ENCODE results near the gene MT1H. TPM values are rescaled to one million over a fixed set of nuclear protein-coding genes. Genes with fewer than 3 reads are reported as not detected.
"Not testable (repeated sequence)": the region's sequence is repeated elsewhere in the genome, so short reads cannot be mapped to it uniquely, and the experiment has no call there.

MT1H gene
- total RNA-seq, 1 donor, result not detected

DNA sequence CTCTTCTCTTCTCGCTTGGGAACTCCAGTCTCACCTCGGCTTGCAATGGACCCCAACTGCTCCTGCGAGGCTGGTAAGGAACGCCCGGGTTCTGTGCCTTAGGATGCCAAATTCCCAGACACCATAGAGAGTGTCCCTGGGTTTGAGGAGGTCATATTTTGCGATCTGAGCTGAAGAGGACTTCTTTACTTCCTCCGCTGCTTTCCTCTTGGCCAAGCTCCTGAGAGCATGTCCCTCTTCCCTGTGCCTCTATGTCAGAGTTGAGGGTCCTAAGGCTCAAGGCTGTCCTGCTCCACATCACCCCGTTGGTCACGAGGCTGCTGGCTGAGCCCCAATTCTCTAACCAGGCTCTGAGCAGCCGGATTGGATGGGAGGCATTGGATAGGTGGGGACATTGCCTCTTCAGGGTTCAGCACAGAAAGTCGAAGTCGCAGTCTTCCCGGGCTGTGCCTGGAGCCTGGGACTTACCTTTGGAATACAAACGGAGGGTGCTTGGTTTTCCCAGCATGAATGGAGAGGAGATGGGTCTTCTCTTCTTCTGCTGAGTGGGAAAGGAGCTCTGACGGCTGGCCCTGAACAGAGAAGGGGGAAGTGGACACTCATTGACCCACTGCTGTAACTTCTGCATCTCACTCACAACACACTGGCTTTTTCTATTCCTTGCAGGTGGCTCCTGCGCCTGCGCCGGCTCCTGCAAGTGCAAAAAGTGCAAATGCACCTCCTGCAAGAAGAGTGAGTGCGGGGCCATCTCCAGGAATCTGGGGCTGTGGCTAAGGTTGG, 416 bp downstream of the MT1H start:
- Histone ChIP-seq H4K20me1 (ENCODE audit: insufficient read depth, low read length) (no peaks in the 10 kb centered on the region), H3K9me3 (ENCODE audit: low read depth, low read length) (no peaks in the 10 kb centered on the region), H3K36me3 (ENCODE audit: insufficient read depth, low read length) (no peaks in the 10 kb centered on the region), H3K4me2 (ENCODE audit: insufficient read depth, low read length) (no peak overlapping the region), H3K27me3 (ENCODE audit: insufficient read depth, low read length) (peaks cover 50% of the 10 kb centered on the region), H3K79me2 (ENCODE audit: insufficient read depth, low read length) (no peaks in the 10 kb centered on the region), H3K4me1 (ENCODE audit: insufficient read depth, low read length) (peaks cover 4% of the 10 kb centered on the region), H3K4me3 (ENCODE audit: insufficient read depth, low read length) (no peak overlapping the region), H3K27ac (ENCODE audit: low read depth, low read length) (no peak overlapping the region), H2AFZ (ENCODE audit: low read length) (no peak overlapping the region)
- DNase-seq (ENCODE audit: insufficient read length, low spot score, missing footprints), result no peak
- TF ChIP-seq, protein P1, sequence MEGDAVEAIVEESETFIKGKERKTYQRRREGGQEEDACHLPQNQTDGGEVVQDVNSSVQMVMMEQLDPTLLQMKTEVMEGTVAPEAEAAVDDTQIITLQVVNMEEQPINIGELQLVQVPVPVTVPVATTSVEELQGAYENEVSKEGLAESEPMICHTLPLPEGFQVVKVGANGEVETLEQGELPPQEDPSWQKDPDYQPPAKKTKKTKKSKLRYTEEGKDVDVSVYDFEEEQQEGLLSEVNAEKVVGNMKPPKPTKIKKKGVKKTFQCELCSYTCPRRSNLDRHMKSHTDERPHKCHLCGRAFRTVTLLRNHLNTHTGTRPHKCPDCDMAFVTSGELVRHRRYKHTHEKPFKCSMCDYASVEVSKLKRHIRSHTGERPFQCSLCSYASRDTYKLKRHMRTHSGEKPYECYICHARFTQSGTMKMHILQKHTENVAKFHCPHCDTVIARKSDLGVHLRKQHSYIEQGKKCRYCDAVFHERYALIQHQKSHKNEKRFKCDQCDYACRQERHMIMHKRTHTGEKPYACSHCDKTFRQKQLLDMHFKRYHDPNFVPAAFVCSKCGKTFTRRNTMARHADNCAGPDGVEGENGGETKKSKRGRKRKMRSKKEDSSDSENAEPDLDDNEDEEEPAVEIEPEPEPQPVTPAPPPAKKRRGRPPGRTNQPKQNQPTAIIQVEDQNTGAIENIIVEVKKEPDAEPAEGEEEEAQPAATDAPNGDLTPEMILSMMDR (IDR thresholded peaks at IDR 0.05; ENCODE audit: extremely low read depth, low read depth, low read length), result no peak

DNA sequence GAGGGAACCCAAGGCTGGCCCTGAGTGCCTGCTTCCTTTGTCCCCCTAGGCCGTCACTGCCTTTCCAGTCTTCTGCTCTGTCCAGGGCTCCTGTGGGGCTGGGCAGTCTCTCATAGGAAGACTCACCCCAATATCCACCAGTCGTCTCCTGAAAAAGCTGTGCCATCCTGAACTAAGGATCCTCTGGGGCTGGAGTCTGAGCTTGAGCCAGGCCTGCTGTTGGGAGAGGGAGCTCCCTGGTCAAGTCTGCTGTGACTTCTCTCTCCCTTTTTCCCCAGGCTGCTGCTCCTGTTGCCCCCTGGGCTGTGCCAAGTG, 963 bp downstream of the MT1H start:
- H3K27me3 ChIP-seq (ENCODE audit: insufficient read depth, low read length), result peaks cover 51% of the 10 kb centered on the region

DNA sequence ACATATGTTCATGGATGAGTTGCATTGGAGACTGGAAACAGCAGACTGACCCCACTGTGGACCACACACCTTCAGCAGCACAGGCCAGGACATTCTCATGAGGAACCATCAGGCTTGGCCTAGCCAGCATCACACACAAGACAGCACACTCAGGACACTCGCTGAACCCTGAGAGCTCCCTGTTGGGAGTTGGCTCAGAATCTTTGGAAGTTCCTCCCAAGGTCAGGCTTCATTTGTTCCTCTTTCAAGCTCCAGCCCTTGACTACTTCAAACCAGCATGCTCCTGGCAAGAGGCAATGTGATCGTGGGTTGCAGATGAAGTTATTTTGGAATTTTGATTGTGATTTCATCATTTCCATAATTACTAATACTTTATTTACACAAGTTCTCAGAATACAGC, 2.1 kb downstream of the MT1H start:
- H3K27me3 ChIP-seq (ENCODE audit: insufficient read depth, low read length), result peaks cover 55% of the 10 kb centered on the region
- H3K4me3 ChIP-seq (ENCODE audit: insufficient read depth, low read length); H4K20me1 ChIP-seq (ENCODE audit: insufficient read depth, low read length); H3K4me2 ChIP-seq (ENCODE audit: insufficient read depth, low read length); H3K36me3 ChIP-seq (ENCODE audit: insufficient read depth, low read length); H3K79me2 ChIP-seq (ENCODE audit: insufficient read depth, low read length); H3K4me1 ChIP-seq (ENCODE audit: insufficient read depth, low read length); H3K27ac ChIP-seq (ENCODE audit: low read depth, low read length); H3K9me3 ChIP-seq (ENCODE audit: low read depth, low read length); H2AFZ ChIP-seq (ENCODE audit: low read length); DNase-seq (ENCODE audit: insufficient read length, low spot score, missing footprints): not testable (repeated sequence)

More for the DNA sequence above, 963 bp downstream of the MT1H start:
- H2AFZ ChIP-seq (ENCODE audit: low read length), result no peak overlapping the region
- TF ChIP-seq, protein P1 (IDR thresholded peaks at IDR 0.05; ENCODE audit: extremely low read depth, low read depth, low read length), result no peak
- no peaks in the 10 kb centered on the region for H3K36me3 ChIP-seq (ENCODE audit: insufficient read depth, low read length)
- no peak for DNase-seq (ENCODE audit: insufficient read length, low spot score, missing footprints)
- peaks cover 4% of the 10 kb centered on the region for H3K4me1 ChIP-seq (ENCODE audit: insufficient read depth, low read length)
- no peaks in the 10 kb centered on the region for H3K79me2 ChIP-seq (ENCODE audit: insufficient read depth, low read length)
- H3K4me3 ChIP-seq (ENCODE audit: insufficient read depth, low read length), result no peak overlapping the region
- no peak overlapping the region for H3K27ac ChIP-seq (ENCODE audit: low read depth, low read length)
- no peaks in the 10 kb centered on the region for H3K9me3 ChIP-seq (ENCODE audit: low read depth, low read length)
- no peak overlapping the region for H3K4me2 ChIP-seq (ENCODE audit: insufficient read depth, low read length)
- H4K20me1 ChIP-seq (ENCODE audit: insufficient read depth, low read length), result no peaks in the 10 kb centered on the region

DNA sequence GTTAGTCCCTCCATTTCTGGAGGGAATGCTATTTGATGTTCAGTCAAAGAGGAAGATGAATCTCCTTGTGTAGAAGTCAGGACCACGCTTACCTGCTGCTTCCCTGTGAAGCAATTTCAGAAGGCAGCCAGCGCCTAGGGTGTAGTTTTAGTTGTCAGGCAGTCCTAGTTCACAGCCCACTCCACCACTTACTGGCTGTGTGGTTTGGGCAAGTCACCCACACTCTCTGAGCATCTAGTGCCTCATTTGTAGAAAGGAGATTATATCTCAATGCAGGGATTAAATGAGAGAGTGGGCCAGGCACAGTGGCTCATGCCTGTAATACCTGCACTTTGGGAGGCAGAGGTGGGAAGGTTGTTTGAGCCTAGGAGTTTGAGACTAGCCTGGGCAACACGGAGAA, 2.6 kb downstream of the MT1H start:
- peaks cover 56% of the 10 kb centered on the region for H3K27me3 ChIP-seq (ENCODE audit: insufficient read depth, low read length)
- DNase-seq (ENCODE audit: insufficient read length, low spot score, missing footprints); H4K20me1 ChIP-seq (ENCODE audit: insufficient read depth, low read length); H3K27ac ChIP-seq (ENCODE audit: low read depth, low read length); H3K9me3 ChIP-seq (ENCODE audit: low read depth, low read length); H3K79me2 ChIP-seq (ENCODE audit: insufficient read depth, low read length); H2AFZ ChIP-seq (ENCODE audit: low read length); H3K4me2 ChIP-seq (ENCODE audit: insufficient read depth, low read length); H3K4me3 ChIP-seq (ENCODE audit: insufficient read depth, low read length); H3K36me3 ChIP-seq (ENCODE audit: insufficient read depth, low read length); H3K4me1 ChIP-seq (ENCODE audit: insufficient read depth, low read length): not testable (repeated sequence)

DNA sequence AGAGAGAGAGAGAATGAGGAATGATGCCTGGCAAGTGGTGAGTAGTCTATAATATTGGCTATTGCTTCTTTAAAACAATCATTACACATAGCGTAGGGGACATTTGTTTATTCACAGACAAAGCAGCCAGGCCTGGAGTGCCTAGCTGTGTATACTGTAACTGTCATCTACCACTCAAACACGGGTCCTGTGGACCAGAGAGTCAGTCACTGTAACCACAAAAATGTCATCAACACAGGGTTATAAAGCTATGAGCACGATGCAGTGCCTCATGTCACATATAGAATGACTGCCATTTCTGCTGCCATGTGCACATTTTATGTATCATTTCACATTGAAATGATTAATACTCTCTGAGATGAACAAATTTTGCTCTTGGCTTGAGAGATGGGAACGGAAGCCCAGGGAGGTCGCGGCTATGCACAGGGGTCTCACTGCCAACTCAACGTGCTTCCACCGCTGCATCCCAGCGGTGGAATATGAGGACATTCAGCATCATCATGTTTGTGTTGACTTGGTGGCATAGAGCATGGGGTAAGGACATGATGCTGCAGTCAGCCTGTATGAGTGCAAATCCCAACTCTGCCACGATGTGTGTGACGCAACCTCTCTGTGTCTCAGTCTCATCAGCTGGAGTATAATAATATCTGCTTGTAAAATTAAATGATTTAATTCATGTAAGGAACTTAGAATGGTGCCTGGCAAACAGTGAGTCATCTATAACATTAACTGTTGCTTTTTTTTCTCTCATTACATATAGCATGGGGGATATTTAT, 3.3 kb downstream of the MT1H start:
- no peak for DNase-seq (ENCODE audit: insufficient read length, low spot score, missing footprints)
- Histone ChIP-seq H3K4me3 (ENCODE audit: insufficient read depth, low read length) (no peak overlapping the region), H3K9me3 (ENCODE audit: low read depth, low read length) (no peaks in the 10 kb centered on the region), H3K27ac (ENCODE audit: low read depth, low read length) (no peak overlapping the region), H4K20me1 (ENCODE audit: insufficient read depth, low read length) (no peaks in the 10 kb centered on the region), H3K4me2 (ENCODE audit: insufficient read depth, low read length) (no peak overlapping the region), H3K36me3 (ENCODE audit: insufficient read depth, low read length) (no peaks in the 10 kb centered on the region), H3K27me3 (ENCODE audit: insufficient read depth, low read length) (peaks cover 49% of the 10 kb centered on the region), H3K4me1 (ENCODE audit: insufficient read depth, low read length) (peaks cover under 1% of the 10 kb centered on the region), H2AFZ (ENCODE audit: low read length) (no peak overlapping the region), H3K79me2 (ENCODE audit: insufficient read depth, low read length) (no peaks in the 10 kb centered on the region)
- TF ChIP-seq, protein P1 (IDR thresholded peaks at IDR 0.05; ENCODE audit: extremely low read depth, low read depth, low read length), result no peak

All from osteoblast (primary cell).